ENCODE data around the gene NLGN1. TPM values are rescaled to one million over a fixed set of nuclear protein-coding genes. Genes with fewer than 3 reads are reported as not detected.

The NLGN1 gene
- total RNA-seq, 1 experiment from 2014 or later = 0.85 TPM

DNA sequence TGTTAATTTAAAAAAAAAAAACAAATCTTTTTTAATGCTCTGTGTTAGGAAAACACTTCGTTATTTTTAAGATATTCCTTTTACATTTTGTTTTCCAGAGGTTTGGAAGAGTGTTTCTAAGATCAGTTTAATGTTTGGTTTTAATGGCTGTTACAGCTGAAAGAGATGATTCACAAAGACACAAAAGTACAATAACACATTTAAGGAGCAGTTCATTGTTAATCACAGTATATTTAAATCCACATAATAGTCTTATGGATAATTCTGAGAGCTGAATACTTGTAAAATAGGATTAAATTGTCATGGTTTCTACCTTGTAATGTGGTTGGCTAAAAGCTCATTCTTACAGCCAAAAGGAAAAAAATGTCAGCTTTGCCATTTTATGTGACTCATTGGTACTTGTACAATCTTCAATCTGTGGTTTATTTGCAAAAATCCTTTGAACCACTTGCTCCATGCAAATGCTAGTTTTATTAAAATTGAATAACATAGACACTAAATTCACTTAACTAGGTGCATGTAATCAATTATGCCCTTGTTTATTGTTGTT lies 426.4 kb downstream of the NLGN1 start:
- H3K9me3 ChIP-seq (ENCODE audit: control insufficient read depth, insufficient read depth, low read depth, low read length) = peaks cover 2% of the 10 kb centered on the region; the same call in 1 of the 2 replicates
- no peak overlapping the region for H3K27ac ChIP-seq (ENCODE audit: low read length)
- in situ Hi-C loops (cut with HindIII; ENCODE audit: low pct_unique_long_range_greater_than_20kb, low sequenced_read_pairs) = no loop called here
- ATAC-seq = no peak
- DNase-seq (ENCODE audit: low read depth, low spot score) = no peak
- H3K36me3 ChIP-seq (ENCODE audit: control insufficient read depth, insufficient read depth, low read length) = no peaks in the 10 kb centered on the region
- BruUV-seq (replicated peaks) = no TSS peak
- H3K4me3 ChIP-seq (ENCODE audit: low read depth in 2 of 2, low read length in 2 of 2) = no peak overlapping the region
- POLR2A ChIA-PET = no interaction called here
- CTCF ChIA-PET = no interaction called here
- no peaks in the 10 kb centered on the region for H3K27me3 ChIP-seq (ENCODE audit: control insufficient read depth, insufficient read depth, low read length)
- intact Hi-C loops (cut with micrococcal nuclease; ENCODE audit: unreplicated experiment) = no loop called here
- TF ChIP-seq SIN3A (IDR thresholded peaks at IDR 0.05; ENCODE audit: borderline replicate concordance, insufficient read depth, low read depth, low read length) = no peak
- TF ChIP-seq, protein P1, sequence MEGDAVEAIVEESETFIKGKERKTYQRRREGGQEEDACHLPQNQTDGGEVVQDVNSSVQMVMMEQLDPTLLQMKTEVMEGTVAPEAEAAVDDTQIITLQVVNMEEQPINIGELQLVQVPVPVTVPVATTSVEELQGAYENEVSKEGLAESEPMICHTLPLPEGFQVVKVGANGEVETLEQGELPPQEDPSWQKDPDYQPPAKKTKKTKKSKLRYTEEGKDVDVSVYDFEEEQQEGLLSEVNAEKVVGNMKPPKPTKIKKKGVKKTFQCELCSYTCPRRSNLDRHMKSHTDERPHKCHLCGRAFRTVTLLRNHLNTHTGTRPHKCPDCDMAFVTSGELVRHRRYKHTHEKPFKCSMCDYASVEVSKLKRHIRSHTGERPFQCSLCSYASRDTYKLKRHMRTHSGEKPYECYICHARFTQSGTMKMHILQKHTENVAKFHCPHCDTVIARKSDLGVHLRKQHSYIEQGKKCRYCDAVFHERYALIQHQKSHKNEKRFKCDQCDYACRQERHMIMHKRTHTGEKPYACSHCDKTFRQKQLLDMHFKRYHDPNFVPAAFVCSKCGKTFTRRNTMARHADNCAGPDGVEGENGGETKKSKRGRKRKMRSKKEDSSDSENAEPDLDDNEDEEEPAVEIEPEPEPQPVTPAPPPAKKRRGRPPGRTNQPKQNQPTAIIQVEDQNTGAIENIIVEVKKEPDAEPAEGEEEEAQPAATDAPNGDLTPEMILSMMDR (IDR thresholded peaks at IDR 0.05) = no peak
- TF ChIP-seq, protein P2, sequence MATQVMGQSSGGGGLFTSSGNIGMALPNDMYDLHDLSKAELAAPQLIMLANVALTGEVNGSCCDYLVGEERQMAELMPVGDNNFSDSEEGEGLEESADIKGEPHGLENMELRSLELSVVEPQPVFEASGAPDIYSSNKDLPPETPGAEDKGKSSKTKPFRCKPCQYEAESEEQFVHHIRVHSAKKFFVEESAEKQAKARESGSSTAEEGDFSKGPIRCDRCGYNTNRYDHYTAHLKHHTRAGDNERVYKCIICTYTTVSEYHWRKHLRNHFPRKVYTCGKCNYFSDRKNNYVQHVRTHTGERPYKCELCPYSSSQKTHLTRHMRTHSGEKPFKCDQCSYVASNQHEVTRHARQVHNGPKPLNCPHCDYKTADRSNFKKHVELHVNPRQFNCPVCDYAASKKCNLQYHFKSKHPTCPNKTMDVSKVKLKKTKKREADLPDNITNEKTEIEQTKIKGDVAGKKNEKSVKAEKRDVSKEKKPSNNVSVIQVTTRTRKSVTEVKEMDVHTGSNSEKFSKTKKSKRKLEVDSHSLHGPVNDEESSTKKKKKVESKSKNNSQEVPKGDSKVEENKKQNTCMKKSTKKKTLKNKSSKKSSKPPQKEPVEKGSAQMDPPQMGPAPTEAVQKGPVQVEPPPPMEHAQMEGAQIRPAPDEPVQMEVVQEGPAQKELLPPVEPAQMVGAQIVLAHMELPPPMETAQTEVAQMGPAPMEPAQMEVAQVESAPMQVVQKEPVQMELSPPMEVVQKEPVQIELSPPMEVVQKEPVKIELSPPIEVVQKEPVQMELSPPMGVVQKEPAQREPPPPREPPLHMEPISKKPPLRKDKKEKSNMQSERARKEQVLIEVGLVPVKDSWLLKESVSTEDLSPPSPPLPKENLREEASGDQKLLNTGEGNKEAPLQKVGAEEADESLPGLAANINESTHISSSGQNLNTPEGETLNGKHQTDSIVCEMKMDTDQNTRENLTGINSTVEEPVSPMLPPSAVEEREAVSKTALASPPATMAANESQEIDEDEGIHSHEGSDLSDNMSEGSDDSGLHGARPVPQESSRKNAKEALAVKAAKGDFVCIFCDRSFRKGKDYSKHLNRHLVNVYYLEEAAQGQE (IDR thresholded peaks at IDR 0.05; ENCODE audit: insufficient read depth in 1 of 2, low read depth in 2 of 2, low read length in 1 of 2) = no peak
- TF ChIP-seq POLR2AphosphoS5 (IDR thresholded peaks at IDR 0.05; ENCODE audit: low read depth, low read length) = no peak
- TF ChIP-seq TCF7L2 (IDR thresholded peaks at IDR 0.05; ENCODE audit: low read depth, low read length) = no peak
- no peaks in the 10 kb centered on the region for H3K4me1 ChIP-seq (ENCODE audit: control insufficient read depth, insufficient read depth, low read length)

DNA sequence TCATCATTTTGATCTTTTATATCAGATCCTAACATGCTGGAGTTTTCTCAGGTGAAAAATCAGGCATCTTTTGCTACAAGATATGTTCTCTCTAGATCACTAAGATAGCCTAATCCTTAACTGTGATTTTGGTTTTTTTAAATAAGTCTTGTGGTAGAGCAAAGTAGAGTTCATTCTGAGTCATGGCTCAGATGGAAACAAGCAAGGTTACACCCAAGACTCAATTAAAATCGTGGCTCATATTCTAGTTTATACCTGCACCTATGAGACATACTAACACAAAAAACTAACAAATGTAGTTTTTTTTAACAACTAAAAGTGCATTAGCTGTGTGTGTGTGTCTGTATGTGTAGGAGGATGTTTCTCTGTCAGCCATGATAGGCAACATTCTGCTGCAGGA lies 428.2 kb downstream of the NLGN1 start:
- in situ Hi-C loops (cut with HindIII; ENCODE audit: low pct_unique_long_range_greater_than_20kb, low sequenced_read_pairs) (no loop called here), intact Hi-C loops (cut with micrococcal nuclease; ENCODE audit: unreplicated experiment) (no loop called here)
- ChIA-PET CTCF (no interaction called here), POLR2A (no interaction called here)
- no peak overlapping the region for H3K27ac ChIP-seq (ENCODE audit: low read length)
- H3K4me1 ChIP-seq (ENCODE audit: control insufficient read depth, insufficient read depth, low read length) = no peaks in the 10 kb centered on the region
- TF ChIP-seq, protein P2 (IDR thresholded peaks at IDR 0.05; ENCODE audit: insufficient read depth in 1 of 2, low read depth in 2 of 2, low read length in 1 of 2) = no peak
- TF ChIP-seq TCF7L2 (IDR thresholded peaks at IDR 0.05; ENCODE audit: low read depth, low read length) (no peak), SIN3A (IDR thresholded peaks at IDR 0.05; ENCODE audit: borderline replicate concordance, insufficient read depth, low read depth, low read length) (no peak), POLR2AphosphoS5 (IDR thresholded peaks at IDR 0.05; ENCODE audit: low read depth, low read length) (no peak)
- TF ChIP-seq, protein P1 (IDR thresholded peaks at IDR 0.05) = no peak
- no peak for DNase-seq (ENCODE audit: low read depth, low spot score)
- ATAC-seq = no peak
- H3K9me3 ChIP-seq (ENCODE audit: control insufficient read depth, insufficient read depth, low read depth, low read length) = peaks cover 2% of the 10 kb centered on the region; the same call in 1 of the 2 replicates
- H3K36me3 ChIP-seq (ENCODE audit: control insufficient read depth, insufficient read depth, low read length) = no peaks in the 10 kb centered on the region
- H3K4me3 ChIP-seq (ENCODE audit: low read depth in 2 of 2, low read length in 2 of 2) = no peak overlapping the region
- no TSS peak for BruUV-seq (replicated peaks)
- H3K27me3 ChIP-seq (ENCODE audit: control insufficient read depth, insufficient read depth, low read length) = no peaks in the 10 kb centered on the region

Data from Panc1 (cell line).